HG03378 (cell line): Measurements from ENCODE around the gene ACER3.
A peak's percentile ranks its signal among the peaks of the same experiment; 100 is the strongest.
"Not testable (repeated sequence)": the region's sequence is repeated elsewhere in the genome, so short reads cannot be mapped to it uniquely, and the experiment has no call there.

Experiments used
- ATAC-seq: cut with Tn5 transposase; IDR thresholded peaks from one replicate; pipeline ENCODE4 v1.9.1; 2021; ENCODE audit warnings: mild to moderate bottlenecking, moderate library complexity; ENCODE audit not compliant: unreplicated experiment

Gene ACER3

DNA sequence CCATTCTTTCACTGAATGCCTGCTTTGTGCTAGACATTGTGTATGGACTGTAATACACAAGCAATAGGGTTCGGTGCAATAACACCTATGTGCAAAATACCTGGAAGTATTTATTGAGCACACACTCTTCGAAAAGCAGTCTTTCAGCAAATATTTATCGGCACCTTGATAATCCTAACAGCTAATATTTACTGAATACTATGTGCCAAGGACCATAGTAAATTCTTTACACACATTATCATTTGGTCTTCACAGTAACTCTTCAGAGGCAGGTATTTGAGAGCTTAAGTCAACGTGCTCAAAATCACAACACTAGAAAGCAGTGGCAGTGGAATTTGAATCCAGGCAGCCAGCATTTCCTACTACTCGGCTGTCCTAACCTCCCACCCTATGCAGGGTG, 175.7 kb downstream of the ACER3 start:
- ATAC-seq = no peak

DNA sequence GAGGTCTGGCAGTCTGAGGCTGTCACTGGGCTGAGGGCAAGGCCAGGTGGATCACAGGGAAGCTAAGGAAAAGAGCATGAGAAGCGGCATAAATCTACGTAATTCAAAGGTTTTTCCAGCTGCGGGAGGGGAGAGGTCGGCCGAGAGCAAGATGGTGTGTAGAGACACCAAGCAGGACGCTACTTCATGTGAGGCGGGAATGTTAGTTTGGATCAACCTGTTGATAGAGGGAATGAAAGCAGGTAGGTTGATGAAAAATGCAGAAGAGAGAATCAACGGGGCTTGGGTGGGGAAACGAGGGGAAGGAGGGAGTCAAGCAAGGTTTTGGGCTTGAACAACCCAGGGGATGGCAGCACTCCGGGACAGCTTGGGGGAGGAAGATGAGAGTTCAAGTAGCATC, 176.3 kb downstream of the ACER3 start:
- no peak for ATAC-seq

DNA sequence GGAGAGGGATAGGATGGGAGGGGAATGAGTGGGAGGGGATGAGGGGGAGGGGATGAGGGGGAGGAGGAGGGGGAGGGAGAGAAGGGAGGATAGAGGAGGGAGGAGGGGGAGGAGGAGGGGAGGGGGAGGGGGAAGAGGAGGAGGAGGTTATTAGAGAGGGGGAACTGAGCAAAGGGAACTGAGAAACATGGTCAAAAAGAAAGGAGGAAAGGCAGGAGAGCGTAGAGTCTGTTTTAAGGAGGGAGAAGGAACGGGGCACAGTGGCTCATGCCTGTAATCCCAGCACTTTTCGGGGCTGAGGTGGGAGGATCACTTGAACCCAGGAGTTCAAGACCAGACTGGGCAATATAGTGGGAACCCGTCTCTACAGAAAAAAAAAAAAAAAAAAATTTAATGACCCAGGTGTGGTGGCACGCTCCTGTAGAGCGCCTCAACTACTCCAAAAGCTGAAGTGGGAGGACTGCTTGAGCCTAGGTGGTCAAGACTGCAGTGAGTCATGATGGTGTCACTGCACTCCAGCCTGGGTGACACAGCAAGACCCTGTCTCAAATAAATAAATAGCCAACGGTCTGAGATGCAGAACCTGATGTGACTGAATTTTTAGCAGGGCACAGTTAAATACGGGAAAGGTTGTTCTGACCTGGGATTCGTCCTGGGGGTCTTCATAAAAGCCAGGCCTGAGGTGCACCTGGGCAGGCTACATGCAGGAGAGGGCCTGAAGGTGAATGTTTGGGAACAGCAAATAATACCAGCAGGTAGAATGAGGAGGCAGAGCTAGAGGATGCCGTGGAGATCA, 177.5 kb downstream of the ACER3 start:
- no peak for ATAC-seq

- ATAC-seq = no peak
Measured at GRCh38 chr11:77038825-77039326, 178.2 kb downstream of the ACER3 start.

- no peak for ATAC-seq
Measured at GRCh38 chr11:77039491-77040400, 179.0 kb downstream of the ACER3 start.

- ATAC-seq = no peak
Measured at GRCh38 chr11:77040401-77040777, 179.7 kb downstream of the ACER3 start.

GRCh38 chr11:77040889-77041288, 180.2 kb downstream of the ACER3 start:
- ATAC-seq = no peak

- no peak for ATAC-seq
Measured at GRCh38 chr11:77042111-77042726, 181.5 kb downstream of the ACER3 start.

GRCh38 chr11:77044356-77044755, 183.6 kb downstream of the ACER3 start:
- no peak for ATAC-seq

DNA sequence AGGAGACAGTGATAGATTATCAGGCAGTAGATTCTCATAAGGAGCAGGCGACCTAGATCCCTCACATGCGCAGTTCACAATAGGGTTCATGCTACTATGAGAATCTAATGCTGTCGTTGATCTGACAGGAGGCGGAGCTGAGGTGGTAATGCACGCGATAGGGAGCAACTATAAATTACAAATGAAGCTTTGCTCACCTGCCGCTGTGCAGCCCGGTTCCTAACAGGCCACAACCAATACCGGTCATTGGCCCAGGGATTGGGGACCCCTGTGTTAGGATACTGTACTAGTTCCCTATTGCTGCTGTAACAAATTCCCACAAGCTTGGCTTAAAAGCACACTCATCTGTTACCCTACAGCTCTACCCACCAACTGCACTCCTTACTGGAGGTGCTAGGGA, 184.2 kb downstream of the ACER3 start:
- no peak for ATAC-seq

- ATAC-seq = no peak
Measured at GRCh38 chr11:77046060-77046501, 185.4 kb downstream of the ACER3 start.

GRCh38 chr11:77047007-77047927, 186.5 kb downstream of the ACER3 start:
- peak; percentile 79 for ATAC-seq

- ATAC-seq = not testable (repeated sequence)
Measured at GRCh38 chr11:77047928-77048446, 187.3 kb downstream of the ACER3 start.

DNA sequence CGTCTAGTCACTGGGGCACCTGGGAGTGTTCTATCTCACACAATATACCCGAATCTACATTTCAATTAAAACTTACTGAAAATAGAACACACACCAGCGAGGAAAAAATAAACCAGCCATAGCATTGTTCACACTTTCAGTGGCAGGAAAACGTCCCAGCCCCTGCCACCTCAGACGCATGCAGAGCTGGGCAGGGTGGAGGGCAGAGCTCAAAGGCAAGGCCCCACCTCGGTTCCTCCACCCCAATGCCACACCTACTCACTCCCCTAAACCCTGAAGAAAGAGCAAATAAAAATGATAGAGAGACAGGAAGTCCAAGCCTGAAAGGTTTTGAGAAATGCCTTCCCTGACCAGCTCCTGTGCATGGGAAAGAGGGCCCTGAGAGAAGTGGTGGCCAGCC, 188.3 kb downstream of the ACER3 start:
- ATAC-seq = no peak

GRCh38 chr11:77051511-77051910, 190.8 kb downstream of the ACER3 start:
- ATAC-seq = no peak

- no peak for ATAC-seq
Measured at GRCh38 chr11:77052518-77052917, 191.8 kb downstream of the ACER3 start.

GRCh38 chr11:77053217-77054015, 192.7 kb downstream of the ACER3 start:
- no peak for ATAC-seq

DNA sequence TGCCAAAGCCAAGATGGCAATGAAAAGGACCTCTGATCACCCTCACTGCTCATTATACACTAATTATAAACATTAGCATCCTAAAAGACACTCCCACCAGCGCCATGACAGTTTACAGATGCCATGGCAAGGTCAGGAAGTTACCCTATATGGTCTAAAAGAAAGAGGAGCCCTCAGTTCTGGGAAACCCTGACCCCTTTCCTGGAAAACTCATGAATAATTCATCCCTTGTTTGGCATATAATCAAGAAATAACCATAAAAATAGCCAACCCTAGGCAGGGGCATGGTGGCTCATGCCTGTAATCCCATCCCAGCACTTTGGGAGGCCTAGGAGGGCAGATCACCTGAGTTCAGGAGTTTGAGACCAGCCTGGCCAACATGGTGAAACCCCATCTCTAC, 193.4 kb downstream of the ACER3 start:
- ATAC-seq = no peak

- no peak for ATAC-seq
Measured at GRCh38 chr11:77055101-77055561, 194.4 kb downstream of the ACER3 start.
